CD4-positive, alpha-beta T cell treated with Interleukin-21 for 1 hour (primary cell): Measurements from ENCODE around the gene LCOR.

Experiments
- DNase-seq: peaks from one replicate; pipeline ENCODE4 v3.0.0-alpha.2; 2020

The LCOR gene

DNA sequence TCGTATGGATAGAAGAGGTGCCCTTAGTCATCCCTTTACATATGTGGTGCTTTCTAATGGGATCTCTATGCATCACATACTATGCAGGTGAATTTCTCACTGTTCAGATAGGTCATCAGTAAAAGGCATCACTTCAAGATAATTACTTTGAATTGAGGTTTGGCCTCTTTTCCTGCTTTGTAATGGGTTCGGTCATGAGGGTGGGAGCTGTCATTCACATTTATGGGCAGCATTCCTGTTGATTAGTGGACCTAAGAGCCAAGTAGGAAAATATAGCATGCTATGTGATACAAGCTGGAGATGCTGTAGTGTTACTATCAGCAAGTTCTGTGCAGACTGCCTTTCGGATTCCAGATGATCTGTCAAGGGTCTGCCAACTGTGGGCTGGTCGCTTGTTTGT lies 156.3 kb downstream of the LCOR start:
- DNase-seq: no peak

DNA sequence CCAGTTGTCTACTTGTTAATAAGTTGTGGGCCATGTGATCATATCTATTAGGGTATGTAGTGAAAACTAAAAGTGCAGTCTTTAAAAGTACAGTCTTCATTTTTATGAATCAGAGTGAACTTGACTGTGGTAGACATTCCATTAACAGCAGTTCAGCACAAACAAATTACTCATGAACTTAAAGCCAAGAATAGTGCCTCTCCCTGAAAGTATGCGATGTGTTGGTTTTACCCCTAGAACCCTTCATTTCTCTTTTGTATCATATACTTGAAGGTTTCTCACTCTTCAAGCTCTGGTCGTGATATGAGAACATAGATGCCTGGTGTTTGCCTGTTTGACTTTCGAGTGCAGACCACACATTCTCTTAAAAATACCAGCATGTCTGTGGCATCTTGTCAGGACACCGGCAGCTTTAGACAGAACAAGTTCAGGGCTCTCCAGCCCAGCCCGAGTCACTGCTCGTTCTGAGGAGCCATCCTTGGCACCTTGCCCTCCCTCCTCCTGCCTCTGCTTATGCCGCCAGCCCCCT lies 159.3 kb downstream of the LCOR start:
- no peak for DNase-seq

DNA sequence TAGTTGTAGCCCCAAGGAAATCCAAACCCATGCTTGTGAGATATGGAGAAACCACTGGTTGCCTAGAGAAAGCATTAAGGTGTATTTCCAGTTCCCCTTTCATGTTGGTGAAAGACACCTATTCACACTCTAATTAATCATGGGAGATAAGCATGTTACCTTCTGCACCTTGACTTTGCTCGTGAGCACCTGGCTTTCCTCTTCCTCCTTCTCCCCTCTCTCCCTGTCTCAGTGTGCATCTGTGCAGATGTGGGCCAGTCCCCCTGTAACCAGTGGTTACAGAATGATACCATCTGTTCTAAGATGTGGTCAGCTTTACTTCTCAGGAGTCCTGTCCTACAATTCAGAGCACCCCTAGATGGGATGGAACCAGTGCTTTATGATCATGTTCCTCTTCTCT lies 160.6 kb downstream of the LCOR start:
- no peak for DNase-seq

DNA sequence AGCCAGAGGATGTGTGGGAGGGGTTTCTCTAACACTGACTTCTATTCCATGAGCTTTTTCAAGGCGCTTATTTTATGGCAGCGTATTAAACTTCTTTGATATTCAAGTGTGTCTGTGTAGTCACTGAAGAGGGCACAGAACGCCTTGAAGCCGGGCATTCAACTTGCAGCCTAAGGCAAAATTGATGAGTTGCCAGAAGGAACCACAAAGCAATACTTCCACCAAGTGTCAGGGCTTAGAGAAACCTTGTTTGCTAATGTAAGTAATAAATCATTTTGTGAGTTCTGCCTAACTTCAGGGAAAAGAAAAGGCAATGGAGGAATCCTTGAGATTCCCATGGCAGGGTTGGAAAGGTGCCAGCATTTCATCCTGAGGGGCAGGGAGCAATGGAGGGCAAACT lies 163.8 kb downstream of the LCOR start:
- DNase-seq: no peak

DNA sequence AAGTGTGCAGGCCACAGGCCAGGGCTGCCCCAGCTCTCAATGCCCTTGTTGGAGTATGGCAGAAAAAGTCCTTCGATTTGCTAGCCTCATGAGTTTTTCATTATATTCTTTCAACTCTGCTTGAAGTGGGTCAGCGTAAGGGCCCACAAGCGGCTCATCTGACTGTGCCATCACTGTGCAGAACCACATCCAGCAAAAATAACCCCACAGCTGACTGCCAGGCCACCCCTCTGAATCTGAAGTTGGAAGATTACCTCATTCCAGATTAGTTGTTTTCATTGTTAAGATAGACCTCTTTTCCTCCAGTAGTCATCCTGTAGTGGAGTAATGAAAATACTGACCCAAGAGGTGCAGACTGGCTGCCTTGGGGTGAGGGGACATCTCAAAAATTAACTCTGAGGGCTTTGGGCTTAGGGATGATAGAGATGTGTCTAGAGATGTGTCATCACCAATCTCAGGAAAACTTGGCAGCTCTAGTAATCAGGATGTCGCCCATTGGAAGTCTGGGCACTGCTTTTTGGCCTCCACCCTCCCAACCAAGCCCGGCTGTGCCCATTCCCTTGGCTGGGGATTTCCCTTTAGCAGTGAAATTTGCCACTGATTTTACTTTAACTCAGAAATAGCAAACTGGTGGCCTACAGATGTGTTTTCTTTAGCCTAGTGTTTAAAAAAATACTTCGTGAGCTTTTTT lies 164.3 kb downstream of the LCOR start:
- DNase-seq: no peak

DNA sequence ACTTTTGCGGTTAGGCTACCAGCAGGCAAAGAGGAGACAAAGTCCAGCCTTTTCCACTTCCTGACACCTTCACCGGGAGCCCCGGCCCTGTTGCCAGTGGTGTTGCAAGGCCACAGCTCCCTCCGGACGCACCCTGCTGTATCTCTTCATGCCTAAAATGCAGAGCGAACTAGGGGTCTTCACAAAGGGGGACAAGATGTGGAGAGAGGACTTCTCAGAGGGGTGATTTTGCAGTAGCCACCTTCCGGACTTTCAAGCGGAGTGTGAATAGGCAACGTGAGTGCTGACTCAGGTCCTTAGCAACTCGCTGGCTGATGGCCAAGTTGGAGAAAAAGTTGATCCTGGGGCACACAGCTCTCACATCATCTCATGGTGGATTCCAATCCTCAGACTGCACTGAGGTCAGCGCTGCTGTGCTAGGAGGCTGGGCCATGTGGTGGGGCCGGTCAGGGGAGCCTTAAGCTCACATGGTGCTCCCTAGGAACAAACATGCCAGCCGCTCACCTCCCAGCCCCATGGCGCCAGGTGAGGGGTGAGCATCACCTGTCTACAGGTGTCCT lies 166.3 kb downstream of the LCOR start:
- DNase-seq: no peak

DNA sequence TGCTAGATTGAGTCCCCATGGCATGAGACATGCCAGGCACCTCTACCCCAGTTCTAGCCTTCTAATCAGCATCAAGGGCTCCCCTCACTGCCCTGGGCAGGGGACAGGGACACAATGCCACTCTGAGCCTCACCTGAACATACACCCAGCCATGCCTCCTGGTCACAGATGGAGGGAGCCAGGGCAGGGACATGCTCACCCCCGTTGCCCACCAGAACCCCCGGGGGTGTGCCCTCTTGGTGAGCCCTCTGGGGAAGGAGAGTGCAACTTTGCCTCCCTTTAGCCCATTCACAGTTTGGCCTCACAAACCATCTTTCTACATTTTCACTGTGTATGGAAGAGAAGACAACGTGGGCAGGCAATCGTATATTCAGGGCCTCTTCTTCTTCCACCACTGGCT lies 167.2 kb downstream of the LCOR start:
- no peak for DNase-seq

DNA sequence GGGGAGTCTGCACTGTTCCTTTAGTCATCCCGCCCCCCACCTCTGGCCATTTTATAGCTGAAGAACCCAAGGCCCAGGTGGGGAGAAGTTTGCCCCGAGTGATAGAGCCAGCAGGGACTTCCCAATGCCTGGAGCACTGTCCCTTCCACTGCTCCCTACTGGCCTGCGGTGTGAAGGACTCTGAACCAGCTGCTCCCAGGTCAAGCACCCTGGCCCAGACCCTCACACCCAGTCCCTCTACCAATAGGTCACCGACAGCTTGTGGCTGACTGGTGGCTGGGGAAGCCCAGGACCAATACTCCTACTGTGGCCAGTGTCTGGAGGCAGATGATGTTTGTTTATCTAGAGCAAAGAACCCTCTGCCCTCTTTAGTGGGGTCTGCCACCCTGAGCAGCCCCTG lies 167.9 kb downstream of the LCOR start:
- no peak for DNase-seq

DNA sequence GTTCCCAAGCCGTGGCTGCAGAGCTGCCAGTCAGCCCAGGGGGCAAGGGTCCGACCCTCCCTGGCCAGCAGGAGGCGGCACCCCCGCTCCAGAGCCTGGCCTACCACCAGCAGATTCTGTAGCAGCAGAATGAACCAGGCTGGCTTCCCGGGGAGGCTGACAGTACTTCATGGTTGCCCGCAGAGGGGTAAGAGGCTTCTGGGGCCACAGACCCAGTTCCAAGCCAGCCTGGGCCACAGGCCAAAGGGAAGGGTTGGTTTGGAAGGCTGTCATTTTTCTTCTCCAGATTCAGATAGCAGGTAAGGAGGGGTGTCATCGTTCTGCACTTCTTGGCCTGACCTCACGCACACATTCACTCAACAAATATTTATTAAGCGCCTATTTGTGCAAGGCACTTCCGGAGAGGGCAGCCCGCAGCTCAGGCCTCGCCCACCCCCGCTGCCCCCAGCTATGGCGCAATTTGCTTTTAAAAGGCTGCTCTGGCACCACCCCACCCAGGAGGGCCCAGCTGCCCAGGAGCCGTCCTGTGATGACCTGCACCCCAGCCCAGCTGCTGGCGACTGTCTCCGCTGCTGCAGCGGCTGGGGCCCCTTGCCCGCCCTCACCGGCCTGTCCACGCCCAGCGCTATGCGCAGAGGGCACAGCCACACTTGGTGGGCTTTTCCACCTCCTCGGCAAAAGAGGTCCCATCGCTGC lies 168.5 kb downstream of the LCOR start:
- no peak for DNase-seq

DNA sequence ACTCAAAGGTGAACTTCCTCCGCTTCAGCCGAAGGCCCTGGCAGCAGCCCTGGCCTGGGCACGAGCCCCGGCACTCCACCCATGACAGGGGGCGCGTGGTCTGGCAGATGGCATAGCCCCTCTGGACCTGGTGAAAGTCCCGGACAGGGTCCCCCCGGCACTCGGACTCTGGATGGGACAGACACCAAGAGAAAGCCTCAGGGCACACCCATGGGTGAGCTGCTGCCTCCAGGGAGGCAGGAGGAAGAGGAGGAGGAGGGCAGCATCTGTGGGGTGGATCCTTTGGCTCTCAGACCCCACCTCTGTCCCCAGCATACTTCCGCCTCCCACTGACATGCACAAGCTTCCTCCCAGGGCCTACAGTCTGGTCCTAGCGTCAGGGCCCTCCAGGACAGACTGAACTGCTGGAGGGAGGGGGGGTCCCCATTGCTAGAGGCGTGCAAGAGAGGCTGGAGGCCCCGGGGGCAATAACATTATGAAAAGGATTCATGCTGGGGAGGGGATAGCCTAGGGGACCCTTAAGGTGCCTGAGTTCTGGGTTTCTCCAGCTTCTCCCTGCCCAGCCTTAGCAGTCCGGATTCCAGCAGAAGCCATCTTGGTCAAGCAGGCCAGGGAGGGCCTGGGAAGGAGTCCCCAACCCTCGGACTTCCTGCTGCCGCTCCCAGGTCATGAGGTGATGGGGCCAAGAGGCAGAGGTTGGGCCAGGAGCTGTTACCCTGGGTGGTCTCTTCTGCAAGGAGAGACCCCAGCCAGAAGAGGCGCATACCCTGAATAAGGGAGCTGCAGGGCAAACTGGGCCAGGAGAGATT lies 169.3 kb downstream of the LCOR start:
- DNase-seq: no peak

DNA sequence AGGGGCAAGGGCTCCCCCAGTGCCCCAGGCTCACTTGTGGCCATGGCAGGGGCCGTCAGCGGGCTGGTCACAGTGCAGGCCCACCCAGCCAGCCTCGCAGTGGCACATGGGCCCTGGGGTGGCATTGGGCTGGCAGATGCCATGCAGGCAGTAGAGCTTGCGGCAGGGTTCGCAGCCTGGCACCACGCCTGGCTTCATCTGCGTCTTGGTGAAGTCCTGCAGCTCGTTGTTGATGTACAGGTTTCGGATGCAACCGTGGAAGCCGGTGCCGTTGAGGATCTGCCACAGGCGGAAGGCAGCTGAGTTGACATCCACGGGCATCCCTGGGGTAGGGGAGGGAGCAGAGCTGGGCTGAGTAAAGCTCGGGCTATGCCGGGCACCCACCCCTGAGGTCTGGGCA lies 170.6 kb downstream of the LCOR start:
- no peak for DNase-seq

DNA sequence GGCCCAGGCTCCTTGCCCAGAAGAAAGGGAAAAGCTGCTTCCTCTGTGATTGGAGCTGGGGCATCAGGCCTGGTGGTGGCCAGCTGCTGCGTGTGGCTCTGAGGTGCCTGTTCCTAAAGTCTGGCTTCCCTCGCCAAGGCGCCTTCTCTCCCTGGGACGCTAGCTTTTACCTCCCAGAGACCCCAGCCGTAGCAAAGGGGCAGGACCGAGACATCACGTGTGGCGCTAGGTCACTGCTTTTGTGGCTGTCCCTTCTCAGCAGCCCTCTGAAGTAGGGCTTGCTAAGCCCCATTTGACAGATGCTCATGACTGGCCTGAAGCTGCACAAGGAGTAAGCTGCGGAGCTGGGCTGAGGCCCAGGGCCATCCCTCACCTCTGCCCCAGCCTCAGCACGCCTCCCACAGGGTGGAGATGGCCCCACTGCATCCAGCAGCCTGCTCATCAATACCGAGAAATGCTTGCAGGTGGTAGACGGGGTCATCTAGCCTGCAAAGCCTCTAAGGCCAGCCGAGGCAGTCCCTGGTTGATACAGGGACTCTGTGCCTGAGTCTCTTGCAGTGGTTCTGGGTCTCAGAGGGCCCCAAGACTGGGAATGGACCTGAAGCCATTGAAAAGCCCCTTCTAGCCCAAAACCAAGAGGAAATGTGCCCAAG lies 171.2 kb downstream of the LCOR start:
- no peak for DNase-seq

DNA sequence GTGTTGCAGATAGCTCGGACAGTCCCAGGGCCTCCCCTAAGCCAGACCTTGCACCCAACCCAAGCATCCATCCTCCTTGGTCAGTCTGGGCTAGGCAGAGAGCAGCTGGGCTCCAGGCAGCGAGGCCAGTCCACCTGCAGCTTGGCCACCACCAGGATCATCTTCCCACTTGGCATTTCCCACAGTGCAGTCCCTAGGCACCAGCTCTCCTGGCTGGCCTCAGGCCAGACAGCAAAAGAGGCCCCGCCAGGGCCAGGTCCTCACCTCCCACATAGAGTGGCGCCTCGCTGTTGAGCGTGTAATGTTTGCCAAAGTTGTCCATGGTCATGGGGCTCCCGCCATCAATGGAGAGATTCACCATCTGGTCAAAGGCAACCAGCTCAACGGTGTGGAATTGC lies 171.7 kb downstream of the LCOR start:
- no peak for DNase-seq

DNA sequence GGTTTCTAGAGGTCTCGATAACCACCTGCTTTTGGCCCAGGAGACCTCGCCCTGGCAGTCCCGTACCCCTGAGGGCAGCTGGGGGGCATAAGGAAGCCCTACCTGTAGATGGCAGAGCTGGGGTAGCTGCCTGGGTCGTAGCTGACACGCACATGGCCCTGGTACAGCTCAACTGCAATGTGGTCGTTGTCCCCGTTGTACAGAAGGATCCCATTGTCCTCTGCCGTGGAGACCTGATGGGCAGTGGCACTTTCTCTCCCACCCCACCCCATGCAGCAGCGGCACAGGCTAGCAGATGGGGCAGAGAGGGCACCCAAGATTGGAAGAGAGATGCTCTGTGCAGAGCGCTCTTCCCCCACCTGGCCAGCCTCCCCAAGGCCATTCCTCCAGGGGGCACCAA lies 172.5 kb downstream of the LCOR start:
- no peak for DNase-seq

DNA sequence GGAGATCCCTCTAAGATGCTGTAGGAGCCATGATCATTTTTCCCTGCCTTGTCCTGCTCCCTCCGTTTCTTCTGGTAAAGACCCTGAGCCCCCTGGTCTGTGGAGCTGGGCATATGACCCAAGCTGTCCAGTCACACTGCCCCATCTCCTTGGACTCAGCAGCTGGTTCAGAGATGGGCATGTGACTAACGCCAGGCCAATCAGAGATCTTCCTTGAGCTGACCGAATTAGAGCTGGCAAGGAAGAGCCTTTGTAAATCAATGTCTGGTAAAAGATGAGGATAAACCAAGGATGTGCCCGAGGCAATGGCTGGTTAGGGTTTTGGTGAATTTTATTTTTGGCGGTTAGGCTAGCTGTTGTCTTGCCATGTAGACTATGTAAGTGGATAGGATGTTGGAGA lies 173.3 kb downstream of the LCOR start:
- DNase-seq: no peak

DNA sequence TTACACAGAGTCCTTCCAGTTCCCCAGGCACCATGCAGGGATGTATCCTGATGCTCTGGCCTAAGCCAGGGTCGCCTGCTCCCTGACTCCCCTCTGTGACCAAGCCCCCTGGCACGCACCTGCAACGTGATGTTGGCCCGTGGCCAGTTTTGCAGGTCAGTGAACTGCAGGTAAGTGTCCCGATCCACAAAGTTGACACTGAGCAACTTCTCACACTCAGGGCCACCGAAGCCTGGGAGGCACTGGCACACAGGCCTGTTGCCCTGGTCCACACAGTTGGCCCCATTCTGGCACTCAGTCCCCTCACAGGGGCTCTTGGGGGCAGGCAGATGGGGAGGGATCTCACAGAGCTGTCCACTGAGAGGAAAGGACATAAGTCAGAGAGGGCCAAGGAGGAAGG lies 174.3 kb downstream of the LCOR start:
- no peak for DNase-seq

DNA sequence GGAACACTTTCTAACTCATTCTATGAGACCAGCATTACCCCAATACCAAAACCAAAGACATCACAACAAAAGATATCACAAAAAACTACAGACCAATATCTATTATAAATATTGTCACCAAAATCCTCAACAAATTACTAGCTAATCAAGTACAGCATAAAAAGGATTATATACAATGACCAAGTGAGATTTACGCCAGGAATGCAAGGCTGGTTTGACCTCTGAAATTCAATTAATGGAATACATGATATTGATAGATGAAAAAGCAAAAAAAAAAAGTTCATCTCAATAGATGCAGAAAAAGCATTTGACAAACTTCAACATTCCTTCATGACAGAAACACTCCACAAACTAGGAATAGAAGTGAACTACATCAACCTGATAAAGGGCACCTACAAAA lies 175.3 kb downstream of the LCOR start:
- DNase-seq: no peak

DNA sequence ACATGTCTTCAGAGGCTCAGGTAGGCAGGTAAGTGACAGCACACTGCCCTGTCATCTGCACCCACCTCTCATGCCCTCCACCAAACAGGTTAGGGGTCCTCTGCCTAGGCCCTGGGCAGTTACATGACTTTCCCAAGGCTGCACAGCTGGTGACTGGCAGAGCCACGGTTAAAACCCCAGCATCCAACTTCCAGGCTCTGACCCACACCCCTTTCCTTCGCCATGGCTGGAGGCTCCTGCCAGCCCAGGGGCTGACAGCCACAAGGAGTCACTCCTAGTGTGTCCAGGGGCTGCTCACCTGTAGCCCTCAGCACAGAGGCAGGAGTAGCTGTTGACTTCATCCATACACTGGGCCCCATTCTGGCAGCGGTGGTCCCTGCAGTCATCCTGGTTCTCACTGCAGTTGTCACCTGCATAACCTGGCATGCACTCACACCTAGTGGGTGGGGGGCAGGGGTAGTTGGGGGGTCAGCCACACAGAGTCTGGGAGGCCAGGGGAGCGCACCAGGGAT lies 178.7 kb downstream of the LCOR start:
- DNase-seq: no peak

DNA sequence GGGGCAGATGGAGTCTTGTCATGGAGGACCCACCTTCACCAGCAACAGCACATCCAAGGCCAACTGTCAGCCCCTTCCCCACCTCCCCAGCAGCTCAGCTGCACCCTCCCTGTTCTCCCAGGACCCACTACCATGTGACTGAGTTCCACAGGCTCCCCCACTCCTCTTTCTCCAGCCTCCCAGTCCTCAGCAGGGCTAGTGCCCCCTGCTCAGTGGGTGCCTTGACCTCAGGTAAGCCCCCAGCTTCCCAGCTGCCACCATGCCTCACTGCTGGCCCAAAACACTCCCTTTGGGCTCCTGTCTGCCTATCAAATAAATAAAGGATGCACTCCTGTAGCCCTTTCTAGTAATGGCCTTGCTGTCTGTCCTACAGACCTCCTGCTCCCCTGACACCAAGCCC lies 179.3 kb downstream of the LCOR start:
- DNase-seq: no peak

DNA sequence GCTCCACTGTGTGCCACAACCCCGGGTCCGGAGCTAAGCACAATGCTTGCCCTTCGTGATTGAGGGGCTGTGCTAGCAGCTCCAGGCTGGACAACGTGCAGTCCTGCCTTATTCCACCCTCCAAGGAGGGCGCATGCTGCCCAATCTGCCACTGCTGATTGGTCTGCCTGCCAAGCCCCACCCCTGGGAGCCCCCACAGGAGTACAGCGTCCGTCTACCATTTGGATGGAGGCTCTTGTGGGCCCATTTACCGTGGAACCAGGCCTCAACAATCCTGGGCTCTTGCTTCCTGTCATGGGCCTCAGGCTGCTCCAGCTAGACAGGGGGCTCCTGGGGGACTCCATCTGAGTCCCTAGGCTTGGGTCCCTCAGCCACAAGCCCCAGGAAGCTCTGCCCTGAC lies 180.4 kb downstream of the LCOR start:
- DNase-seq: no peak

DNA sequence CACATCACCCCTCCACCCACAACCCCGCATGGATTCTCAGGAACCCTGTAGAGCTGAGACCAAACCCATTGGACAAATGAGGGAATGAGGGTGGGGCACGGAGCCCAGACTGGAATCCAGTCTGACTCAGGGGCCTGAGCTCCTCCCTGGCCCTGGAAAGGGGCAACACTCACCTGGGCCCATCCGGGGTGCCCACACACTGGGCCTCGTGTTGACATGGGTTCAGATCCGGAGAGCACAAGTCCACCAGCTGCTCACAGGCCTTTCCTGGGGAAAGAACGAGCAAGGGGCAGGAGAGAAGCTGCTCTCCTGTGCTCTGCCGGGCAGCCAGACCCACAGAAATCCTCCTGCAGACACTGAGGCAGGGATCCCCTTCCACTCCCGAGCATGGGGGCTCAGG lies 181.5 kb downstream of the LCOR start:
- DNase-seq: no peak

DNA sequence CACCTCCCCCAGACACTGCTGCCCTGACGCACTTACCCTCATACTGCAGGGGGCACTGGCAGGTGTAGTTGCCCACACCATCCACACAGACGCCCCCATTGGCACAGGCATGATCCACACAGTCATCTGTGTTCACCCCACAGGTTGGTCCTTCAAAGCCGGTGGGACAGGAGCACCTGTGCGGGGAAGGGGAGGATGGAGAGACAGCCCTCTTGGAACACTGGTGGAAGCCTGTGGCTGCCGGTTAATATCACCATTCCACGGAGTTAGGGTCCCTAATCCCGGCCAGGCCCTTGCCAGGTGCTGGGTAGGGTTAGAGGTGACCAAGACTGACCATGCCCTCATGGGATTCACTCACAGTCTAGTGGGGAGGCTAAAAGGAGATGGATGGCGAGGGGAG lies 181.9 kb downstream of the LCOR start:
- no peak for DNase-seq

DNA sequence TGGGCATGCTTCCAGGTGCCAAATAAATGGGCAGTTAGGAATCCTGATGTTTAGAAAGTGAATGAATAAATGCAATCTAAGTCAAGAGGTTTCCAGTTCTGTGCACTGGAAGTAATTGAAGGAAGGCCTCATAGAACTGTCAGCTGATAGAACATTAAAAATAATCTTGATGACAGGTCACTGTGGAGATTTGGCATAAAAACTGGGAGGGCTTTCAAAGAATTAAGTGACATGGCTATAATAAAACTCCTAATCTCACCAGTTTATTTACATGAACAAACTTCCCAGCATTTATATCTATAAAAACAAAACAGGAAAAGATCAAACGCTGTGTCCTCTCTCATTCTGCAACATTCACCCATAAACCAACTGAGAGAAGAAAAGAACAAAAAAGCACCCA lies 183.1 kb downstream of the LCOR start:
- no peak for DNase-seq
